ENCODE results near the gene FNBP1.

The FNBP1 gene

GRCh38 chr9:129857207-129857606, 185.8 kb downstream of the FNBP1 start:
- TF ChIP-seq, protein P1, sequence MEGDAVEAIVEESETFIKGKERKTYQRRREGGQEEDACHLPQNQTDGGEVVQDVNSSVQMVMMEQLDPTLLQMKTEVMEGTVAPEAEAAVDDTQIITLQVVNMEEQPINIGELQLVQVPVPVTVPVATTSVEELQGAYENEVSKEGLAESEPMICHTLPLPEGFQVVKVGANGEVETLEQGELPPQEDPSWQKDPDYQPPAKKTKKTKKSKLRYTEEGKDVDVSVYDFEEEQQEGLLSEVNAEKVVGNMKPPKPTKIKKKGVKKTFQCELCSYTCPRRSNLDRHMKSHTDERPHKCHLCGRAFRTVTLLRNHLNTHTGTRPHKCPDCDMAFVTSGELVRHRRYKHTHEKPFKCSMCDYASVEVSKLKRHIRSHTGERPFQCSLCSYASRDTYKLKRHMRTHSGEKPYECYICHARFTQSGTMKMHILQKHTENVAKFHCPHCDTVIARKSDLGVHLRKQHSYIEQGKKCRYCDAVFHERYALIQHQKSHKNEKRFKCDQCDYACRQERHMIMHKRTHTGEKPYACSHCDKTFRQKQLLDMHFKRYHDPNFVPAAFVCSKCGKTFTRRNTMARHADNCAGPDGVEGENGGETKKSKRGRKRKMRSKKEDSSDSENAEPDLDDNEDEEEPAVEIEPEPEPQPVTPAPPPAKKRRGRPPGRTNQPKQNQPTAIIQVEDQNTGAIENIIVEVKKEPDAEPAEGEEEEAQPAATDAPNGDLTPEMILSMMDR (IDR thresholded peaks at IDR 0.05; ENCODE audit: borderline replicate concordance, insufficient read depth, low read depth, low read length), result no peak
- no peak overlapping the region for H3K4me3 ChIP-seq (ENCODE audit: low read depth, low read length)

DNA sequence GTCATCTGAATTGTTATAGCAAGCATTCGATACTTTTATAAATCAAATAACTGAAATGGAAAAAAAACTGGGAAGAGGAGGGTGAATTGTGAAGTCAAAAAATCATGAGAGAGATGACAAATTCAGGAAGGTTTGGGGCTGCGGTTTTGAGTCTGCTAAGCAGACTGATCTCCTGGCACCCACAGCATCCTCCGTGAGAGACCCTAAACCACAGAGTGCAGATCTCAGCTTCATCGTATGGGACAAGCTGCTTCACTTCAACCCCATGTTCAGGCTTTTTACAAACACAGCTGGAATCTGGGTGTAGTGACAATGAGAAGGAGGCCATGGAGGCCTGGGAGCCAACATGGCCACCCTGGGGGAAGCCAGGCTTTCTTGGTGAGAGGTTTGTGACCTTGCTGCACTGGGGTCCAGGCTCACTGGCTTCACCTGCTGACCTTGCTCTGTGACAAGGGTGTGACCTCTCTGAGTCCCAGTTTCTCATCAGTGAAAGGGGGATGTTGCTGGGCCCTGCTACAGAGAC, 188.3 kb downstream of the FNBP1 start:
- no peak overlapping the region for H3K4me3 ChIP-seq (ENCODE audit: low read depth, low read length)
- TF ChIP-seq, protein P1 (IDR thresholded peaks at IDR 0.05; ENCODE audit: borderline replicate concordance, insufficient read depth, low read depth, low read length), result no peak

DNA sequence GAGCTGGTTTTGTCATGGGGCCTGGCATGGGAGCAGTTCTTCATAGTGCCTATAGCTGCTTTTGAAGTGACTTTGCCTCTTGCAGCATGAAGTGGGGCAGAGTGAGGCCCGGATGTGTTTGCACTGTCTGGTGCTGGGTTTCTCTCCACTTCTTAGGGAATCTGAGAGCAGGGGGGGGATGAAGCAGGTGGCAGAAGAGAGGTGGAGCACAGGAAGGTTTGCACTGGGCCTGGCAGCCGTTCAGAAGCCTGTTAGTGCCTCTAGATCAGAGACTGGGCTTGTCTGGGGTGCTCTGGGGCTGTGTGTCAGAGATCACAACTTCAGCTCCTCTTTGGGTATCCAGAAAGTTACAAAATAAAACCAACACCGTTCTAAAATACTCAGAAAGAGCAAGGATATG, 189.4 kb downstream of the FNBP1 start:
- no peak overlapping the region for H3K4me3 ChIP-seq (ENCODE audit: low read depth, low read length)
- TF ChIP-seq, protein P1 (IDR thresholded peaks at IDR 0.05; ENCODE audit: borderline replicate concordance, insufficient read depth, low read depth, low read length), result no peak

DNA sequence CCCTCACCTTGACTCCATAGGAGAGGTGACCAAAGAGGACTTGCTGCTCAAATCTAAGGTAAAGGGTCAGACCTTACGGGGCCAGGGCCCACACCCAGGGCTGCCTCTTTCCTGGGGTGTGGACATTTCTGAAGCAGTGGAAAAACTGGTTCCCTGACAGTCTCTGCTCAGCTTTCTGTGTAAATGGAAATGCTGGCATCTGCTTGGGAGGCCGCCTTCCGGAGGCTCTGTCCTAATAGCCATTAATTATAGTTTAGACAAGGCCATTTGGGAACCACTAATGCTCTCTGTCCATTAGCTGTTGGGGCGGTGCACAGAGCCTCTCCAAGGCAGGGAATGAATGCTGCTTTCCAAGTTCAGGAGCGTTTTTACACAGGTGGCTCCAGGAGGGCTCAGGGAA, 190.4 kb downstream of the FNBP1 start:
- H3K4me3 ChIP-seq (ENCODE audit: low read depth, low read length), result no peak overlapping the region
- TF ChIP-seq, protein P1 (IDR thresholded peaks at IDR 0.05; ENCODE audit: borderline replicate concordance, insufficient read depth, low read depth, low read length), result no peak

DNA sequence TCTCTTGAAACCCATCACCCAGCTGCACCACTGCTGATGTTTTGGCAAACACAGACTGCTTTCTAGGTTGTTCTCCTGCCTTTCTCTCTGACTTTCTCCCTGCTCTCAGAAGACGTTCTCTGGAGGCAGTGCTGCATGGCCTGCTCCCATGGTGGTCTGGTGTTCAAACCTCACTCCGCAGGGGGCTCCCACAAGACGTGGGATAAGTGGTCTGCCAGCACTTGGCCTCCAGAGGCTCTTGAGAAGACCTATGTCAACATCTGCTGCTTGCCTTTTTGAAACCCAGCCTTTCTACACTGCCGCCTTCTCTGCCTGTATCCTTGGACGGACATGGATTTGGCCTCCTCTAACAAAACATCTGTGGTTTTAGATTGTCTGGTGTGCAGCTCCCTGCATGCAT, 191.2 kb downstream of the FNBP1 start:
- TF ChIP-seq, protein P1 (IDR thresholded peaks at IDR 0.05; ENCODE audit: borderline replicate concordance, insufficient read depth, low read depth, low read length), result no peak
- H3K4me3 ChIP-seq (ENCODE audit: low read depth, low read length), result no peak overlapping the region

GRCh38 chr9:129850821-129851550, 192.0 kb downstream of the FNBP1 start:
- TF ChIP-seq, protein P1 (IDR thresholded peaks at IDR 0.05; ENCODE audit: borderline replicate concordance, insufficient read depth, low read depth, low read length), result no peak
- no peak overlapping the region for H3K4me3 ChIP-seq (ENCODE audit: low read depth, low read length)

DNA sequence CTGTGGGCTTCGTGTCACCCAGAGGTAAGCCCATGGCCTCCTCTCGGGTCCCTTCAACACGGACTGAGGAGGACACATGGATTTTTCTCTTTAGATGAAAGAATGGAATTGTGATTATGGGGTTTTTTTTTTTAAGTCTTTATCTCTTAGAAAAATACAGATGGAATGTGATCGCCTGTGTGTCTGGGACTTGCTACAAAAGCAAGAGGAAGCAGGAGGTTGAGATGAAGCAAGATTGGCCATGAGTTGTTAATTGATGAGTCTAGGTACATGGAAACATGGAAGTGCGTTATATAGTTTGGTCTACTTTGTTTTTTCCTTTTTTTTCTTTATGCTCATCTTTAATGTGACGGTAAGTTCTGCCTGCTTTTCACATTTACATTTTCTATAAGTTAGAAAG, 193.1 kb downstream of the FNBP1 start:
- TF ChIP-seq, protein P1 (IDR thresholded peaks at IDR 0.05; ENCODE audit: borderline replicate concordance, insufficient read depth, low read depth, low read length), result no peak
- no peak overlapping the region for H3K4me3 ChIP-seq (ENCODE audit: low read depth, low read length)

Measured in GM12875 (cell line).